PC-3 (cell line): ENCODE measurements around the gene CDC7. TPM values are rescaled to one million over a fixed set of nuclear protein-coding genes. Genes with fewer than 3 reads are reported as not detected.

Experiments
- ATAC-seq: fragments of 200-7000 bp; cut with Tn5 transposase; 2 replicates; pipeline ENCODE4 v1.9.1; 2020; ENCODE audit warnings: mild to moderate bottlenecking, moderate library complexity
- BruUV-seq: library from RNA; stranded (reverse); fragments of 400-500 nt; replicated peaks from 2 replicates; lab custom pipeline; 2021; lab: Mats Ljungman, UMichigan
- CTCF ChIA-PET: fragments of 300-600 bp; sonication (Branson Sonifier 250); formaldehyde crosslinking; loops from one replicate; lab custom pipeline; 2022; ENCODE audit warnings: antibody characterized with exemption; lab: Charles Lee
- POLR2A ChIA-PET: fragments of 300-600 bp; sonication (Branson Sonifier 250); formaldehyde crosslinking; loops from one replicate; lab custom pipeline; 2022; ENCODE audit warnings: antibody characterized with exemption; ENCODE audit not compliant: unreplicated experiment; lab: Charles Lee
- DNase-seq: peaks from one replicate; pipeline ENCODE4 v3.0.0-alpha.2; 2015
- H2AFZ ChIP-seq: fragments of 300-600 bp; sonication (generic); 2 replicates; pipeline ENCODE4 v1.6.0; 2016; ENCODE audit warnings: antibody characterized with exemption, low read length
- H3F3A ChIP-seq: fragments of 300-600 bp; sonication (generic); one replicate; pipeline ENCODE4 v1.6.0; 2017; ENCODE audit warnings: antibody characterized with exemption, low read length, control low read depth, mild to moderate bottlenecking; ENCODE audit not compliant: unreplicated experiment
- H3K27ac ChIP-seq: fragments of 300-600 bp; sonication (generic); 2 replicates; pipeline ENCODE4 v1.5.1; 2016; ENCODE audit warnings: mild to moderate bottlenecking, low read length
- H3K27me3 ChIP-seq: fragments of 300-600 bp; sonication (generic); 2 replicates; pipeline ENCODE4 v1.6.1; 2016; ENCODE audit warnings: low read length, mixed read lengths
- H3K36me3 ChIP-seq: fragments of 300-600 bp; sonication (generic); 2 replicates; pipeline ENCODE4 v1.6.1; 2016; ENCODE audit warnings: low read depth, mixed run types, low read length, mixed read lengths
- H3K4me1 ChIP-seq: fragments of 300-600 bp; sonication (generic); 2 replicates; pipeline ENCODE4 v1.5.1; 2016; ENCODE audit warnings: low read length; ENCODE audit not compliant: insufficient read depth
- H3K4me2 ChIP-seq: fragments of 300-600 bp; sonication (generic); 2 replicates; pipeline ENCODE4 v1.6.0; 2016; ENCODE audit warnings: low read length
- H3K4me3 ChIP-seq: fragments of 300-600 bp; sonication (generic); 2 replicates; pipeline ENCODE4 v1.5.1; 2016; ENCODE audit warnings: mild to moderate bottlenecking, low read length, mixed read lengths
- H3K79me2 ChIP-seq: fragments of 300-600 bp; sonication (generic); 2 replicates; pipeline ENCODE4 v1.6.1; 2017; ENCODE audit warnings: low read length, mixed read lengths
- H3K9ac ChIP-seq: fragments of 300-600 bp; sonication (generic); 2 replicates; pipeline ENCODE4 v1.6.0; 2016; ENCODE audit warnings: mild to moderate bottlenecking, low read length
- H3K9me2 ChIP-seq: fragments of 300-600 bp; sonication (generic); replicated peaks from 2 replicates; pipeline ENCODE4 v1.6.1; 2016; ENCODE audit warnings: mixed run types, low read length, mixed read lengths
- H3K9me3 ChIP-seq: fragments of 300-600 bp; sonication (generic); 2 replicates; pipeline ENCODE4 v1.6.1; 2016; ENCODE audit warnings: low read length, mixed read lengths
- H4K20me1 ChIP-seq: fragments of 300-600 bp; sonication (generic); 2 replicates; pipeline ENCODE4 v1.6.1; 2016; ENCODE audit warnings: low read length, mixed read lengths
- EZH2 ChIP-seq: fragments of 300-600 bp; sonication (generic); IDR thresholded peaks from one replicate; pipeline ENCODE4 v1.6.1; 2017; ENCODE audit warnings: antibody characterized with exemption, mild to moderate bottlenecking, low read length; ENCODE audit not compliant: unreplicated experiment
- EZH2phosphoT487 ChIP-seq: fragments of 300-600 bp; sonication (generic); IDR thresholded peaks from 2 replicates; pipeline ENCODE4 v1.6.1; 2018; ENCODE audit warnings: mild to moderate bottlenecking, antibody characterized with exemption, low read length, borderline replicate concordance
- intact Hi-C: fragments of 100-400 bp; cut with micrococcal nuclease; formaldehyde crosslinking; loops from 2 replicates; pipeline ENCODE4 v1.9.0; 2023
- total RNA-seq: library from RNA; depleted of rRNA; stranded (reverse); fragments of >200 nt; gene quantifications from 2 replicates; pipeline ENCODE4 v1.2.3, GENCODE V29; 2014
- TF ChIP-seq, protein P1 (sequence below): fragments of 300-600 bp; sonication (generic); conservative IDR thresholded peaks from 2 replicates; pipeline ENCODE4 v1.5.1; 2017; ENCODE audit warnings: antibody characterized with exemption, low read depth, mild to moderate bottlenecking, low read length

Gene CDC7
- total RNA-seq, 1 experiment from 2014 or later: 10.0 TPM

GRCh38 chr1:91569411-91570119 lies 68.9 kb downstream of the CDC7 start:
- intact Hi-C loops: loop anchor here (5.0 kb wide), 1 partner anchor 43 kb away; no protein-coding TSS in a partner anchor
- Histone ChIP-seq H3K4me3 (no peak overlapping the region), H3K9me3 (no peaks in the 10 kb centered on the region), H4K20me1 (no peaks in the 10 kb centered on the region), H3K4me1 (peaks cover 22% of the 10 kb centered on the region), H3K27me3 (no peaks in the 10 kb centered on the region), H3K4me2 (peak overlapping the region; percentile 8), H3K27ac (peak overlapping the region; percentile 76), H3K9ac (peak overlapping the region; percentile 14; the same call in 1 of the 2 replicates), H2AFZ (peak overlapping the region; percentile 66), H3K36me3 (no peaks in the 10 kb centered on the region), H3K79me2 (no peaks in the 10 kb centered on the region), H3F3A (no peaks in the 10 kb centered on the region), H3K9me2 (no peaks in the 10 kb centered on the region)
- CTCF ChIA-PET: interaction anchor here (0.6 kb wide), 1 partner anchor 114 kb away, joined by 5 read pairs; no protein-coding TSS in a partner anchor
- POLR2A ChIA-PET: no interaction called here
- BruUV-seq: no TSS peak
- peak; percentile 97 for ATAC-seq
- TF ChIP-seq EZH2phosphoT487: no peak
- TF ChIP-seq, protein P1, sequence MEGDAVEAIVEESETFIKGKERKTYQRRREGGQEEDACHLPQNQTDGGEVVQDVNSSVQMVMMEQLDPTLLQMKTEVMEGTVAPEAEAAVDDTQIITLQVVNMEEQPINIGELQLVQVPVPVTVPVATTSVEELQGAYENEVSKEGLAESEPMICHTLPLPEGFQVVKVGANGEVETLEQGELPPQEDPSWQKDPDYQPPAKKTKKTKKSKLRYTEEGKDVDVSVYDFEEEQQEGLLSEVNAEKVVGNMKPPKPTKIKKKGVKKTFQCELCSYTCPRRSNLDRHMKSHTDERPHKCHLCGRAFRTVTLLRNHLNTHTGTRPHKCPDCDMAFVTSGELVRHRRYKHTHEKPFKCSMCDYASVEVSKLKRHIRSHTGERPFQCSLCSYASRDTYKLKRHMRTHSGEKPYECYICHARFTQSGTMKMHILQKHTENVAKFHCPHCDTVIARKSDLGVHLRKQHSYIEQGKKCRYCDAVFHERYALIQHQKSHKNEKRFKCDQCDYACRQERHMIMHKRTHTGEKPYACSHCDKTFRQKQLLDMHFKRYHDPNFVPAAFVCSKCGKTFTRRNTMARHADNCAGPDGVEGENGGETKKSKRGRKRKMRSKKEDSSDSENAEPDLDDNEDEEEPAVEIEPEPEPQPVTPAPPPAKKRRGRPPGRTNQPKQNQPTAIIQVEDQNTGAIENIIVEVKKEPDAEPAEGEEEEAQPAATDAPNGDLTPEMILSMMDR: no peak
- TF ChIP-seq EZH2: no peak
- DNase-seq: peak; percentile 85

GRCh38 chr1:91570120-91570448 lies 69.4 kb downstream of the CDC7 start:
- CTCF ChIA-PET: no interaction called here
- peak overlapping the region; percentile 76 for H3K27ac ChIP-seq

More at GRCh38 chr1:91570120-91570448, 69.4 kb downstream of the CDC7 start:
- Histone ChIP-seq H3K9ac (peak overlapping the region; percentile 14; the same call in 1 of the 2 replicates), H3K4me3 (no peak overlapping the region), H3K9me3 (no peaks in the 10 kb centered on the region), H3K36me3 (no peaks in the 10 kb centered on the region), H3K4me2 (peak overlapping the region; percentile 8), H3F3A (no peaks in the 10 kb centered on the region), H3K9me2 (no peaks in the 10 kb centered on the region), H4K20me1 (no peaks in the 10 kb centered on the region), H2AFZ (peak overlapping the region; percentile 66), H3K27me3 (no peaks in the 10 kb centered on the region), H3K79me2 (no peaks in the 10 kb centered on the region), H3K4me1 (peaks cover 25% of the 10 kb centered on the region)
- intact Hi-C loops: no loop called here
- TF ChIP-seq EZH2 (no peak), EZH2phosphoT487 (no peak)
- TF ChIP-seq, protein P1: no peak
- ATAC-seq: no peak
- POLR2A ChIA-PET: interaction anchor here (0.5 kb wide), 1 partner anchor 9 kb away, joined by 4 read pairs; no protein-coding TSS in a partner anchor
- no TSS peak for BruUV-seq
- DNase-seq: no peak
